Measurements from ENCODE around the gene CCL2. TPM values are rescaled to one million over a fixed set of nuclear protein-coding genes. Genes with fewer than 3 reads are reported as not detected.

CCL2 gene
- total and polyA plus RNA-seq, 3 experiments from 2014 or later: 5.5 to 6.6 TPM; not detected in 1

DNA sequence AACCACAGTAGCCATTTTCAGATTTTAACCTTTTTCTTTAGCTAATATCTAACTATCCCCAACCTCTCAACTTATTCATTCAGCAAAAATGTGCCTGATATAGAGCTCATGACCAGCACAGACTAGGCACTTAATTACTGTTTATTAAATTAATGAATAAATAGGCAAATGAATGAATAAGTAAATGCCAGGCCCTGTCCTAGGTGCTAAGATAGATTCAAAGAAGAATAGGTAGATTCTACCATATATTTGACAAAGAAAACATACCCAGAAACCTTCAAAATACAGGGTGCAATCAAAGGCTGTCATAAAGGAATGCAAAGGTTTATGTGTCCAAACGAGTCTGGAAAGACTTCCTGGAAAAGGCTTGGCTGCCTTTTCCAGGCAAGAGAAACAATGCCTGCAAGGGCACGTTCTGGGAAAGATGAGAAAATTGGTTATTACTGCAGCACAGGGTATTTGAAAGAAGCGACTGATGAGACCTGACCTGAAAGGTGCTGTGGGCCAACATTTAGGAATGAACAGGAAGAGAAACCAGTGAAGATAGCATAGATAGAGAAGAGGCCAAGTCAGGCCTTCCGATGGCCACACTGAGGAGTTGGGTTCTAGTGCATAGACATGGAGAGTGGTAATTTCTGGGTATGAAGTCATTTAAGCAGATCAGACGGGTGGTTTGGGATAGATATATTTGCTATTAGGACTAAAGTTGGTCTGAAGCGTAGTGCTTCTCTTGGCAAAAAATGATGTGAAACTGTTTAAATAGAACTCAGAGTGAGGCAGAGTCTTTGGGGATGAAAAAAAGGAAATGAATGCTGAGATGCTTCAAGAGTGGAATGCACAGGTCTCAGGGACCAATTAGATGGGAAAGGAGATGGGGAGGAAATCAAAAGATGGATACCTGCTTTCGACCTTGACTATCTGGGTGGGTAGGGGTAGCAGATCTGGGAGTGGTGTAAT lies 11.4 kb upstream of the CCL2 start:
- peaks cover 4 to 8% of the 10 kb centered on the region in 2 donors for H3K27me3 Mint-ChIP-seq
- DNase-seq: no peak
- CTCF ChIA-PET: no interaction called here
- Histone ChIP-seq H3K27me3 (ENCODE audit: insufficient read depth, low read length, poor library complexity, severe bottlenecking) (no peaks in the 10 kb centered on the region), H3K9me3 (ENCODE audit: low read length) (no peaks in the 10 kb centered on the region), H3K4me3 (ENCODE audit: low read length) (no peak overlapping the region), H3K27ac (ENCODE audit: low read depth, low read length) (no peak overlapping the region), H3K4me1 (ENCODE audit: insufficient read depth, low read length) (no peaks in the 10 kb centered on the region), H3K36me3 (ENCODE audit: insufficient read depth, low read length) (no peaks in the 10 kb centered on the region)
- H3K27ac Mint-ChIP-seq: no peak overlapping the region
- POLR2A ChIA-PET: no interaction called here
- H3K9me3 Mint-ChIP-seq: no peaks in the 10 kb centered on the region
- H3K4me3 Mint-ChIP-seq: no peak overlapping the region
- no peaks in the 10 kb centered on the region for H3K4me1 Mint-ChIP-seq
- H3K36me3 Mint-ChIP-seq: no peaks in the 10 kb centered on the region

DNA sequence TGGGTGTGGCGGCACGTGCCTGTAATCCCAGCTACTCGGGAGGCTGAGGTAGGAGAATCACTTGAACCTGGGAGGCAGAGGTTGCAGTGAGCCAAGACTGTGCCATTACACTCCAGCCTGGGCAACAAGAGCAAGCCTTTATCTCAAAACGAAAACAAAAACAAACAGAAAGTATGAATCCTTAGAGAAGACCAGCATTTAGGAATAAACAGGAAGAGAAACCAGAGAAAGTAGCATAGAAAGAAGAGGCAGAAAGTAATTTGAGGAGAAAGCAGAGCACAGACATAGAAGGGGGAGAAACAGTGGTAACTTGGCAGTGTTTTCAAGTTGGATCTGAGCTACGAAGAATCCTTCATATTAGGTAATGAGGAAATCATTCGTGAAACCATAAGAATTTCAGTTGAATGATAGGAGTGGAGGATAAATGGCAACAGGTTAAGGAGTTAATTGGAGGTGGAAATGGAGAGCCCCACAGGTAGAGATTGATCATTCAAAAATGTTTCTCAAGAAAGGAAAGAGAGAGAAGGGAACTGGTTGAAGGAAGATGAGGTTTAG lies 9.7 kb upstream of the CCL2 start:
- H3K4me1 Mint-ChIP-seq: no peaks in the 10 kb centered on the region
- H3K4me3 ChIP-seq (ENCODE audit: low read length): no peak overlapping the region

DNA sequence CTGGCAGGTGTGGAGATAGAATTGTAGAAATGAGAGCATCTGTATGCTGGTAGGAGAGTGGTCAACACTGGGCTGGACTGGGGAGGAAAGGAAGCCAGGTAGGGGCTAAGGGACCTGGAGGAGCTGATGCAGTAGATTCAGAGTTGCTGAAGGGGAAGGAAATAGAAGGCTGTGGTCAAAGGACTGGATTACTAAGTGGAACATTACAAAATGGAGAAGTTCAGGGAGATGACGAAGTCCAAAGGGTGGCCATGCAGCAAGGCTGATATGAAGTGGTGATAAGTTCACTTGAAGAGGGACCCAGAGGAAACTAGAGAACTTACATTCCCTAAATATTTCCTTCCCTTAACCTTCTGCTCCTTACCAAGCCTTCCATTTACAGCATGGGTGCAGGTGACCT lies 8.6 kb upstream of the CCL2 start:
- Histone ChIP-seq H3K27me3 (ENCODE audit: insufficient read depth, low read length, poor library complexity, severe bottlenecking) (no peaks in the 10 kb centered on the region), H3K36me3 (ENCODE audit: insufficient read depth, low read length) (no peaks in the 10 kb centered on the region), H3K27ac (ENCODE audit: low read depth, low read length) (no peak overlapping the region), H3K4me3 (ENCODE audit: low read length) (no peak overlapping the region), H3K4me1 (ENCODE audit: insufficient read depth, low read length) (no peaks in the 10 kb centered on the region), H3K9me3 (ENCODE audit: low read length) (no peaks in the 10 kb centered on the region)
- CTCF ChIA-PET: no interaction called here
- Mint-ChIP-seq H3K4me1 (no peaks in the 10 kb centered on the region), H3K9me3 (no peaks in the 10 kb centered on the region), H3K36me3 (no peaks in the 10 kb centered on the region), H3K27ac (no peak overlapping the region), H3K27me3 (peaks cover 3 to 8% of the 10 kb centered on the region in 2 donors), H3K4me3 (no peak overlapping the region)
- no peak for DNase-seq
- POLR2A ChIA-PET: no interaction called here

More for the DNA sequence above, 9.7 kb upstream of the CCL2 start:
- Mint-ChIP-seq H3K36me3 (no peaks in the 10 kb centered on the region), H3K27me3 (peaks cover 2 to 3% of the 10 kb centered on the region in 2 donors), H3K4me3 (no peak overlapping the region), H3K9me3 (no peaks in the 10 kb centered on the region), H3K27ac (no peak overlapping the region)
- POLR2A ChIA-PET: no interaction called here
- DNase-seq: no peak
- CTCF ChIA-PET: no interaction called here
- Histone ChIP-seq H3K27me3 (ENCODE audit: insufficient read depth, low read length, poor library complexity, severe bottlenecking) (no peaks in the 10 kb centered on the region), H3K4me1 (ENCODE audit: insufficient read depth, low read length) (no peaks in the 10 kb centered on the region), H3K27ac (ENCODE audit: low read depth, low read length) (no peak overlapping the region), H3K9me3 (ENCODE audit: low read length) (no peaks in the 10 kb centered on the region), H3K36me3 (ENCODE audit: insufficient read depth, low read length) (no peaks in the 10 kb centered on the region)

DNA sequence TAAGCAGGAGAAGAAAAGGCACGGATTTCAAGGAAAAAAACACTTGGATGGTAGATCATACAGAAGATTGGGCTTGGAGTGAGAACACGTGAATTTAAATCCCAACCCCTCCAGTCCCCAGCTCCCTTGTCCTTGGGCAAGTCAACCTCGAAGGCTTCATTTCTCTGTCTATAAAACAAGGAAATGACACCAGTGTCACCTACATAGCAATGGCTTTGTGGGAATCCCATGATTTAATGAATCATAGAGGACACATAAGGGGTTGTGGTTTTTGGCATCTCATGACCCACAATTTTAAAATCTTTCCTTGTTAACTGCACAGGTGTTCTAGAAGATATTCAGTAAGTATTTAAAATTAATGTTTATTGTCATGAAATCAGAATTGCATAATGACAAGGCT lies 8.2 kb upstream of the CCL2 start:
- Mint-ChIP-seq H3K9me3 (no peaks in the 10 kb centered on the region), H3K27ac (no peak overlapping the region), H3K4me1 (no peaks in the 10 kb centered on the region), H3K4me3 (no peak overlapping the region), H3K27me3 (peaks cover 3 to 12% of the 10 kb centered on the region in 2 donors), H3K36me3 (no peaks in the 10 kb centered on the region)
- no peaks in the 10 kb centered on the region for H3K4me1 ChIP-seq (ENCODE audit: insufficient read depth, low read length)
- no peak overlapping the region for H3K27ac ChIP-seq (ENCODE audit: low read depth, low read length)
- H3K4me3 ChIP-seq (ENCODE audit: low read length): no peak overlapping the region
- ChIA-PET CTCF (no interaction called here), POLR2A (no interaction called here)
- DNase-seq: no peak
- H3K36me3 ChIP-seq (ENCODE audit: insufficient read depth, low read length): no peaks in the 10 kb centered on the region
- H3K27me3 ChIP-seq (ENCODE audit: insufficient read depth, low read length, poor library complexity, severe bottlenecking): no peaks in the 10 kb centered on the region
- H3K9me3 ChIP-seq (ENCODE audit: low read length): no peaks in the 10 kb centered on the region

DNA sequence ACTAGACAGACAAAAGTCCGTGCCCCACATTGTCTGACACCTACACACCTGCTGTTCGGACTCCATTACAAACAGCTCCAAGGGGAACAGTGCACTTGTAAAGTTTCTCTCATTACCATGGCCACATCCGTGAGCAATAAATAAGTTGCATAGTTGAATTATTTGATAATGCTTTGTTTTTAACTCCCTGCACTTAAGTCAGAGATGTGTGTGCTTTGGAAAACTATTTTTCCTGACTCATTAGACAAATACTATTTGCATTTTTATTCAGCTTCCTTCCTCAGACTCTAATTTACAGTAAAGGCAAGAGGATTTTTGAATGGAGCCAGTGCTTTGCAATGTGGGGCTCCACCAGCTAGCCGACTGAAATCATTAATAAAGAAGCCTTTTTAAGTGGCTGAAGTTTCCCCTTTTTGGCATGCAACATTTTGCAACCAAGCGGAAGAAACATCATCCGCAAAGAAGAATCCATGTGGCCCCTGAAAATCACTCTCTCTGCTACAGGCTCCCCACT lies 6.5 kb upstream of the CCL2 start:
- Mint-ChIP-seq H3K27me3 (peaks cover 3 to 26% of the 10 kb centered on the region in 2 donors), H3K36me3 (no peaks in the 10 kb centered on the region), H3K4me1 (no peaks in the 10 kb centered on the region), H3K9me3 (no peaks in the 10 kb centered on the region), H3K4me3 (no peak overlapping the region), H3K27ac (no peak overlapping the region)
- Histone ChIP-seq H3K27me3 (ENCODE audit: insufficient read depth, low read length, poor library complexity, severe bottlenecking) (no peaks in the 10 kb centered on the region), H3K9me3 (ENCODE audit: low read length) (no peaks in the 10 kb centered on the region), H3K4me1 (ENCODE audit: insufficient read depth, low read length) (no peaks in the 10 kb centered on the region), H3K27ac (ENCODE audit: low read depth, low read length) (no peak overlapping the region), H3K4me3 (ENCODE audit: low read length) (no peak overlapping the region), H3K36me3 (ENCODE audit: insufficient read depth, low read length) (no peaks in the 10 kb centered on the region)
- POLR2A ChIA-PET: no interaction called here
- no peak for DNase-seq
- CTCF ChIA-PET: no interaction called here

DNA sequence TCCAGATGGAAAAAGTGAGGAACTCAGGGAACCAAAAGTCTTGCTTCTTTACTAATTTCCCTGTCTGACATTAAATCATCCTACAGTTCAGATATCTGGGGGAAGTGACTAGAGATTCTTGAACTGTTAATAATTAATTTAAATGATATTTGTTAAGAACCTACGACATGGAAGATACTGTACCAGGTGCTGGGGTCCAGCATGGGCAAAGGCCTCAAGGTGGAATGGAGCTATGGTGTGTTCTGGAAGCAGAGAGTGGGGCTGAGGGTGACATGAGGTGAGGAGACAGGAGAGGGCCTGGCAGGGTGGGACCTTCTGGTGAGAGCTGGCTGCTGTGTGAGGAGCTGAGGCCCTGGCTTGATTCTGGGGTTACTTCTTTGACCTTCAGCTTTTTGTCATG lies 6.0 kb upstream of the CCL2 start:
- CTCF ChIA-PET: no interaction called here
- POLR2A ChIA-PET: no interaction called here
- Mint-ChIP-seq H3K4me1 (no peaks in the 10 kb centered on the region), H3K27ac (no peak overlapping the region), H3K4me3 (no peak overlapping the region), H3K36me3 (no peaks in the 10 kb centered on the region), H3K27me3 (peaks cover 6 to 31% of the 10 kb centered on the region in 2 donors), H3K9me3 (no peaks in the 10 kb centered on the region)
- H3K27me3 ChIP-seq (ENCODE audit: insufficient read depth, low read length, poor library complexity, severe bottlenecking): no peaks in the 10 kb centered on the region
- no peak for DNase-seq
- no peaks in the 10 kb centered on the region for H3K36me3 ChIP-seq (ENCODE audit: insufficient read depth, low read length)
- H3K4me3 ChIP-seq (ENCODE audit: low read length): no peak overlapping the region
- no peaks in the 10 kb centered on the region for H3K4me1 ChIP-seq (ENCODE audit: insufficient read depth, low read length)
- no peaks in the 10 kb centered on the region for H3K9me3 ChIP-seq (ENCODE audit: low read length)
- no peak overlapping the region for H3K27ac ChIP-seq (ENCODE audit: low read depth, low read length)

DNA sequence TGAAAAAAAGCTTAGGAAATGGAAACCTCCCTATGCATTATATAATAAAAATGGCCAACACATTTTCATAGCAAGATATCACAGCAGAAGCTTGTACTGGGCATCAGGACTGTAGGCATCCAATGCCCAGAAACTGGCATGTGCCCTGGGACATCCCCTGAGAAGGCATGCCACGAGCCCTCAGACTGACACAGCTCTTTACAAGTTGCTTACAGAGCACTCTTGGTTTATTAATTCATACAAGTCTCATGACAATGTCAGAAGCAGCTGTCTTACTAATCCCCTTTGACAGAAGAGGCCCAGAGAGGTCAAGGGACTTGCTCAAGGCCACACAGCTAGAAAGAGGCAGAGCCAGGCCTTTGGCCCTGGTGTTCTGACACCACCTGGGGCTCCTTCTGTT lies 5.6 kb upstream of the CCL2 start:
- POLR2A ChIA-PET: no interaction called here
- Histone ChIP-seq H3K9me3 (ENCODE audit: low read length) (no peaks in the 10 kb centered on the region), H3K4me3 (ENCODE audit: low read length) (no peak overlapping the region), H3K27ac (ENCODE audit: low read depth, low read length) (no peak overlapping the region), H3K27me3 (ENCODE audit: insufficient read depth, low read length, poor library complexity, severe bottlenecking) (no peaks in the 10 kb centered on the region), H3K36me3 (ENCODE audit: insufficient read depth, low read length) (no peaks in the 10 kb centered on the region), H3K4me1 (ENCODE audit: insufficient read depth, low read length) (no peaks in the 10 kb centered on the region)
- CTCF ChIA-PET: no interaction called here
- peaks cover 9 to 35% of the 10 kb centered on the region in 2 donors for H3K27me3 Mint-ChIP-seq
- H3K4me1 Mint-ChIP-seq: no peaks in the 10 kb centered on the region
- DNase-seq: no peak
- H3K36me3 Mint-ChIP-seq: no peaks in the 10 kb centered on the region
- H3K9me3 Mint-ChIP-seq: no peaks in the 10 kb centered on the region
- H3K4me3 Mint-ChIP-seq: no peak overlapping the region
- no peak overlapping the region for H3K27ac Mint-ChIP-seq

DNA sequence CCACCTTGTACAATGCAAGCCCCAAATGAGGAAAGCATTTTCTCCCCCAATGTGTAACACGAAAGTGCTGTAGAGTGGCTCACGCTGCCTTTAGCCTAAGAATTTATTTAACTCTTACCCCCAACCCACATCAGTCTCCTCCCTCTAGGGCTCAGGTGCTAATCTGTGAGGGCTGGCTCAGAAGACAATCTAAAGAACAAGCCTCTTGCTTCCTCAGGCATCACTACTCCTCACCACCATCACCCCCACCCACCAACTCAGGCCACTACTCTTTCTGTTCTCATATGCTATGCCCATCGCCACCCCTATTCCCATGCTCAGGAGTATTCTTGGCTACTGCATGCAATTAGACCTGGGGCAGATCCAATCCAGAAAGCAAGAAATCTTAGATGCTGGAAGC lies 3.9 kb upstream of the CCL2 start:
- Histone ChIP-seq H3K27me3 (ENCODE audit: insufficient read depth, low read length, poor library complexity, severe bottlenecking) (no peaks in the 10 kb centered on the region), H3K9me3 (ENCODE audit: low read length) (no peaks in the 10 kb centered on the region), H3K4me1 (ENCODE audit: insufficient read depth, low read length) (no peaks in the 10 kb centered on the region), H3K27ac (ENCODE audit: low read depth, low read length) (no peak overlapping the region), H3K4me3 (ENCODE audit: low read length) (no peak overlapping the region), H3K36me3 (ENCODE audit: insufficient read depth, low read length) (no peaks in the 10 kb centered on the region)
- ChIA-PET POLR2A (no interaction called here), CTCF (no interaction called here)
- Mint-ChIP-seq H3K36me3 (no peaks in the 10 kb centered on the region), H3K27ac (no peak overlapping the region), H3K4me3 (no peak overlapping the region), H3K4me1 (peaks cover 0 to 3% (median 0%) of the 10 kb centered on the region in 3 donors), H3K27me3 (peaks cover 15 to 48% of the 10 kb centered on the region in 2 donors), H3K9me3 (no peaks in the 10 kb centered on the region)
- DNase-seq: no peak
